Measurements from ENCODE around the gene OGFOD3.

OGFOD3 gene

DNA sequence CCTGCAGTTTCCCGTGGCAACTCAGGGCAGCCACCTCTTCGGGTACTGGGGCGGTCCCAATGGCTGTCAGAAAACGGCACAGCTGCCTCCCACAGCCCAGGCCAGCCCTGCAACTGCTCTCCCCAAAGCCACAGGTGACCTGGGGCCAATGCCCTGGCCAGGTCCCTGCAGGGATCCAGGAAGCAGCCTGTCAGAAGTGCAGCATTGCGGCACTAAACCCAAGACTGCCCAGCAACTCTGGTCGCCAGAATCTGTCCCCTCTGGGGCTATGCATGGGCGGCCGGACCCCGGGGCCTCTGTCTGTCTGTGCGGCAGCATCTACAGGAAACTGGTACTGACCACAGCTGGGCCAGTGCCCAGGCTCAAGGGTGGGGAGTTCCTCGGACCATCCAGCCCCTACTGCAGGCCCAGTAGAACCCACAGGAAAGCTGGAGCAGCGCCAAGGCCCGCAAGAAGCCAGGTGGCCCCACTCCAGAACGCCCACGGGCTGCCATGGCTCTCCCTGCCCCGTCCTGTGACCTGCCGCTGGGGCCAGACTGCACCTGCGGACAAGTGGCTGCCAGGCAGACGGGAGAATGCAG is 26.6 kb upstream of the OGFOD3 start:
- no peak overlapping the region for H3K4me3 ChIP-seq (ENCODE audit: low read length)
- no peak overlapping the region for H3K9ac ChIP-seq (ENCODE audit: low read depth, low read length)
- H3K4me1 ChIP-seq (ENCODE audit: insufficient read depth, low read length) = peaks cover 2% of the 10 kb centered on the region
- peaks cover 27% of the 10 kb centered on the region for H3K36me3 ChIP-seq (ENCODE audit: insufficient read depth, low read depth, low read length)
- no peaks in the 10 kb centered on the region for H3K9me3 ChIP-seq (ENCODE audit: insufficient read depth, low read depth, low read length)
- H3K27ac ChIP-seq (ENCODE audit: low read length) = no peak overlapping the region
- no peaks in the 10 kb centered on the region for H3K27me3 ChIP-seq (ENCODE audit: insufficient read depth, low read length)

DNA sequence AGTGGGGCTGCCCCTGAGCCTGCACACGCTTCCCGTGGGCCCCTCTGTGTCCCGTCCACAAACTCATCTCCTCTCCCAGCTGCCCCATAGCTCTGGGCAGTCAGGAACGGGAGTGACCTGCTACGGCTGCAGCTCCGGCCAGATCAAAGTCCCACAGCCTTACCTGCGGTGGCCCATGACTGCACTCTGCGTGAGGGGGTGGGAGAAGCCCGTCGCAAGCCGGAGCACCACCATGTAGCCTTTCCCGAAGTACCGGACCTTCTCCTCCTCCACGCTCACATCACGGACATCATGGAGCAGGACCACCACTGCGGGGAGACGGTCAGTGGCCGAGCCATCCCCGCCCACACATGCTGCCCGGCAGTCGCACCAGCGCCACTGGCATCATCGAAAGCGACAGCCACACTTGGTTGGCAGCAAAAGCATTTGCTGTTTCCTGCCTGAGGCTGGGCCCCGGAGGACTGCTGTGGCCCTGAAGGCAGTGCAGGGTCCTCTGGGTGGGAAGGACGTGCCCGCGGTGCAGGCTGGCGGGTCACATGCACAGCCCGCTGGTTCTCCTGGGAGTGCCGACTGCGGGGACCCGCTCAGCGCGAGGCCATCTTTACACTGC is 26.0 kb upstream of the OGFOD3 start:
- no peaks in the 10 kb centered on the region for H3K9me3 ChIP-seq (ENCODE audit: insufficient read depth, low read depth, low read length)
- no peak overlapping the region for H3K9ac ChIP-seq (ENCODE audit: low read depth, low read length)
- H3K27ac ChIP-seq (ENCODE audit: low read length) = no peak overlapping the region
- H3K4me3 ChIP-seq (ENCODE audit: low read length) = no peak overlapping the region
- H3K36me3 ChIP-seq (ENCODE audit: insufficient read depth, low read depth, low read length) = peaks cover 27% of the 10 kb centered on the region
- peaks cover 2% of the 10 kb centered on the region; the same call in 1 of the 2 replicates for H3K4me1 ChIP-seq (ENCODE audit: insufficient read depth, low read length)
- H3K27me3 ChIP-seq (ENCODE audit: insufficient read depth, low read length) = no peaks in the 10 kb centered on the region

DNA sequence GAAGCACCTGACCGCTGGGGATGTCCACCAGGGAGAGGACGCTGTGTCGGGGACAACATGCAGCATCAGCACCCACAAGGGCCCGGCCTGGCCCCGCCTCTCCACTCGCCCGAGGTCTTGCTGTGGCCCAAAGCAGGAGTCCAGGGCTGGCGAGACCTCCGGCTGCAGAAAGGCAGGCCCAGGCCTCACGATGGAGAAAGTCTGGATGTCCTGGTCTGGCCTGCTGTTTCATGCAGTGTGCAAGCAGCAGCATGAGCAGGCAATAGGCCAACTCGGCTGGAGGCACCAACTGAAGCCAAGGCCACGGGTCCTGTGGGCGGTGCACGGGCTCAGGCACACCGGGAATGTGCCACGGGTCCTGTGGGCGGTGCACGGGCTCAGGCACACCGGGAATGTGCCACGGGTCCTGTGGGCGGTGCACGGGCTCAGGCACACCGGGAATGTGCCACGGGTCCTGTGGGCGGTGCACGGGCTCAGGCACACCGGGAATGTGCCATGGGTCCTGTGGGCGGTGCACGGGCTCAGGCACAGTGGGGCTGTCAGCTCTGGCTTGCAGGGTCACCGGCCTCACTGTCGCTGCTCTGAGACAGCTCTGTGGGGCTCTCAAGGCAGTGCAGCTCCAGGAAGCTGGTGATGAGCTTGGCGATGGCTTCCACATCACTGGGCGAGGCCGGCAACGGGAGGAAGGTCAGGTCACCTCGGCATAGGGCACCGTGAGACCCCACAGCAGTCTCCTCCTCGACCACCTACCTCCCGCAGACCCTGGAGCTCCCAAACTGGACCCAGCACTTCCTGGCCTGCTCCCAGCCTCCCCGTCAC is 25.3 kb upstream of the OGFOD3 start:
- H3K9ac ChIP-seq (ENCODE audit: low read depth, low read length) = no peak overlapping the region
- H3K4me1 ChIP-seq (ENCODE audit: insufficient read depth, low read length) = peaks cover 2% of the 10 kb centered on the region; the same call in 1 of the 2 replicates
- no peak overlapping the region for H3K4me3 ChIP-seq (ENCODE audit: low read length)
- H3K27me3 ChIP-seq (ENCODE audit: insufficient read depth, low read length) = no peaks in the 10 kb centered on the region
- H3K36me3 ChIP-seq (ENCODE audit: insufficient read depth, low read depth, low read length) = peaks cover 27% of the 10 kb centered on the region
- no peaks in the 10 kb centered on the region for H3K9me3 ChIP-seq (ENCODE audit: insufficient read depth, low read depth, low read length)
- H3K27ac ChIP-seq (ENCODE audit: low read length) = no peak overlapping the region

DNA sequence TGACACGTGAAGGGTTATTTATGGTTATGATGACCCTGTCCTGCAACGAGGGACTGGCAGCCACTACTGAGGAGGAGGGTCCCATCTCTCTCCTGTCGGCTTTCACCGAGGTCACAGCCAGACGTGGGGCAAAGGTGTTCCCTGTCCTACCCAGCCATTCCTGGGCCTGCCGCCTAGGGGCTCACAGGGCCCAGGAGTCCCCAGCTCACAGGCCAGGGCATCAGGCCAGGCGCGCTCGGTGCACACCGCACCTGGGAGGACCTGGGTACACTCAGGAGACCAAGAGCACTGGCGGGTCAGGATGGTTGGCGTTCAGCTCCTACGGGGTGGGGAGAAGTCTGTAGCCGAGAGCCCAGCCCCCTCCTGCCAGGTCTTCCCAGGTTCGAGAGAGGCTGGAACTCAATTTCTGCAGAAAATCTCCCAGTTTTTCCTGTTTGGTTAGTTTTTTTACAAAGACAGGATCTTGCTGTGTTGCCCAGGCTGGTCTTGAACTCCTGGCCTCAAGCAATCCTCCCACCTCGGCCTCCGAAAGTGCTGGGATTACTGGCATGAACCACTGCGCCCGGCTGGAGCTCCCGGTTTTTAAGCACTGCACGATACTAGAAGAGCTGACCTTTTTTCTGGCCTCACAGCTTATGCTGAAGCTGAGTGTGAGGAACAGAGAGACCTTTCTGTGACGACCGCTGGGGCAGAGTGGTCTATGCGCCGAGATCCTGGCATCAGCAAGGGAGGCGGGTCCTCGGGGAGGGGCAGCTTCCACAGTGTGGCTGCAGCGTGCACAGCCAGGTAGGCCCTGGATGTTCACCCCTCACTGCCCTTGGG is 24.5 kb upstream of the OGFOD3 start:
- H3K36me3 ChIP-seq (ENCODE audit: insufficient read depth, low read depth, low read length) = peaks cover 24% of the 10 kb centered on the region
- H3K27ac ChIP-seq (ENCODE audit: low read length) = no peak overlapping the region

DNA sequence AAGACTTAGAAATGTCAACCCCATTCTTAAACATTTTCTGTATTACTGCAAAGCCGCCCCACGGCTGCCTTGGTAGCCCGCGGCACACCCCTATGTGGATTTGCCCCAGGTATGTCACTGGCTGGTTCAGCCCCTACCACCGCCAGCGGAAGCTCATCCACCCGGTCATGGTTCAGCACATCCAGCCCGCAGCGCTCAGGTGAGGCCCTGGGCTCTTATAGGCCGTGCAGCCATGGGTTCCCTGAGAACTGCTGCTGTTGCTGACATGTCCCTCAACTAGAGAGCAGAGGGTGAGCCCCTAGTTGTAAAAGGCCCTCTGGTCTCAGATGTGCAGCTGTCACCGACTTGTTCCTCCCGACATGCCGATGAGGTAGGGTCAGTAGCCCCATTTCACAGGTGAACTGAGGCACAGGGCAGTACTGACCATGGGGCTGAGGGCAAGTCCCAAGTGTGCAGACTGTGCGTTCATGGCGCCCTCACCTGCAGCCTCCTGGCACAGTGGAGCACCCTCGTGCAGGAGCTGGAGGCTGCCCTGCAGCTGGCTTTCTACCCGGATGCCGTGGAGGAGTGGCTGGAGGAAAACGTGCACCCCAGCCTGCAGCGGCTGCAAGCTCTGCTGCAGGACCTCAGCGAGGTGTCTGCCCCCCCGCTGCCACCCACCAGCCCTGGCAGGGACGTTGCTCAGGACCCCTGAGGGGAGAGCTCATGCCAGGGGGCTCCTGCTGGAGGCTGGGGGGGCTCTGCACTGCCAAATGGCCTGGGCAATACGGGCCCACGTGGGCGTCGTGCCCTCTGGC is 23.5 kb upstream of the OGFOD3 start:
- no peak overlapping the region for H3K27ac ChIP-seq (ENCODE audit: low read length)
- no peaks in the 10 kb centered on the region for H3K9me3 ChIP-seq (ENCODE audit: insufficient read depth, low read depth, low read length)
- H3K36me3 ChIP-seq (ENCODE audit: insufficient read depth, low read depth, low read length) = peaks cover 20% of the 10 kb centered on the region
- peaks cover 2% of the 10 kb centered on the region; the same call in 1 of the 2 replicates for H3K4me1 ChIP-seq (ENCODE audit: insufficient read depth, low read length)
- no peaks in the 10 kb centered on the region for H3K27me3 ChIP-seq (ENCODE audit: insufficient read depth, low read length)
- H3K4me3 ChIP-seq (ENCODE audit: low read length) = no peak overlapping the region
- no peak overlapping the region for H3K9ac ChIP-seq (ENCODE audit: low read depth, low read length)

More for the DNA sequence above, 24.5 kb upstream of the OGFOD3 start:
- Histone ChIP-seq H3K9ac (ENCODE audit: low read depth, low read length) (no peak overlapping the region), H3K27me3 (ENCODE audit: insufficient read depth, low read length) (no peaks in the 10 kb centered on the region), H3K4me1 (ENCODE audit: insufficient read depth, low read length) (peaks cover 2% of the 10 kb centered on the region; the same call in 1 of the 2 replicates), H3K9me3 (ENCODE audit: insufficient read depth, low read depth, low read length) (no peaks in the 10 kb centered on the region), H3K4me3 (ENCODE audit: low read length) (no peak overlapping the region)

DNA sequence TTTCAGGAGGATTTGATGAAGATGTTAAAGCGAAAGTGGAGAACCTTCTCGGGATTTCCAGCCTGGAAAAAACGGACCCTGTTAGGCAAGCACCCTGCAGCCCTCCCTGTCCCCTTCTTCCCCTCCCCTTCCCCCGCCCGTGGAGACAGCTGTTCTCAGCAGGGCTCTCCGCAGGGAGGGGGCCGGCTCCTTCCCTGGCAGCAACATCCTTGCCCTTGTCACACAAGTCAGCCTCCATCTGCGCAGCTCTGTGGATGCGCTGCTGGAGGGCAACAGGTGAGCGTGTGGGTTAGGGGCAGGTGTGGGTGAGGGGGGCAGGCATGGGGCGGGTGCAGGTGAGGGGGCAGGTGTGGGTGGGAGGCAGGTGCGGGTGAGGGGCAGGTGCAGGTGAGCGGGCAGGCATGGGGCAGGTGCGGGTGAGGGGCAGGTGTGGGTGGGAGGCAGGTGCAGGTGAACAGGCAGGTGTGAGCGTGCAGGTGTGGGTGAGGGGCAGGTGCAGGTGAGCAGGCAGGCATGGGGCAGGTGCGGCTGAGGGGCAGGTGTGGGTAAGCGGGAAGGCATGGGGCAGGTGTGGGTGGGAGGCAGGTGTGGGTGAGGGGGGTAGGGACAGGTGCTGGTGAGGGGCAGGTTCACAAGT is 22.7 kb upstream of the OGFOD3 start:
- Histone ChIP-seq H3K27ac (ENCODE audit: low read length) (no peak overlapping the region), H3K27me3 (ENCODE audit: insufficient read depth, low read length) (no peaks in the 10 kb centered on the region), H3K9ac (ENCODE audit: low read depth, low read length) (no peak overlapping the region), H3K36me3 (ENCODE audit: insufficient read depth, low read depth, low read length) (peaks cover 20% of the 10 kb centered on the region), H3K4me3 (ENCODE audit: low read length) (no peak overlapping the region), H3K9me3 (ENCODE audit: insufficient read depth, low read depth, low read length) (no peaks in the 10 kb centered on the region), H3K4me1 (ENCODE audit: insufficient read depth, low read length) (peaks cover 2% of the 10 kb centered on the region; the same call in 1 of the 2 replicates)

DNA sequence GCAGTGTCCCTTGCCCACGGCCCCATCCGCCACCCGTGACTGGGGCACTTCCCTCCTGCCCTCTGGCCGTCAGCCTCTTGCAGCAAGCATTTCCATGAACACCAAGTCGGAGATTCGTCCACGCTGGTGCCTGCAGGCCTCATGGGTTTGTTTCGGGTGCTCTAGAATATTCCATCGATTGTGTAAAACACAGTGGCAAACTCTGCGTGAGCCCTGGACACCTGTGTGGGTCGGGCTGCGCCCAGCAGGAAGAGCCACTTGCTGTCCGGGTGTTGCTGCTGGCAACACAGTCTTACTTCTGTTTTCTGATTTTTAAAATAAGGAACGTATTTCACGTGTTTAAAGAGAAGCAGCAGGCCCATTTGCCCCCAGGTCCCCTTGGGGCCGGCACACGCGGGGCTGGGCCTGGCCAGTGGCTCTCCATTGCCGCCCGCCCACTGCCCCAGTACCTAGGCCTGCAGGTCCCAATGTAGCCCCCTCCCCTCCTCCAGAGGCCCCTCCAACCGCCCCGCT is 22.1 kb upstream of the OGFOD3 start:
- Histone ChIP-seq H3K4me1 (ENCODE audit: insufficient read depth, low read length) (peaks cover 2% of the 10 kb centered on the region; the same call in 1 of the 2 replicates), H3K9me3 (ENCODE audit: insufficient read depth, low read depth, low read length) (no peaks in the 10 kb centered on the region), H3K9ac (ENCODE audit: low read depth, low read length) (0 out of 2 replicates have a peak overlapping the region, but pooled peaks have one; percentile 21), H3K36me3 (ENCODE audit: insufficient read depth, low read depth, low read length) (peaks cover 17% of the 10 kb centered on the region), H3K27me3 (ENCODE audit: insufficient read depth, low read length) (no peaks in the 10 kb centered on the region), H3K27ac (ENCODE audit: low read length) (no peak overlapping the region), H3K4me3 (ENCODE audit: low read length) (no peak overlapping the region)

DNA sequence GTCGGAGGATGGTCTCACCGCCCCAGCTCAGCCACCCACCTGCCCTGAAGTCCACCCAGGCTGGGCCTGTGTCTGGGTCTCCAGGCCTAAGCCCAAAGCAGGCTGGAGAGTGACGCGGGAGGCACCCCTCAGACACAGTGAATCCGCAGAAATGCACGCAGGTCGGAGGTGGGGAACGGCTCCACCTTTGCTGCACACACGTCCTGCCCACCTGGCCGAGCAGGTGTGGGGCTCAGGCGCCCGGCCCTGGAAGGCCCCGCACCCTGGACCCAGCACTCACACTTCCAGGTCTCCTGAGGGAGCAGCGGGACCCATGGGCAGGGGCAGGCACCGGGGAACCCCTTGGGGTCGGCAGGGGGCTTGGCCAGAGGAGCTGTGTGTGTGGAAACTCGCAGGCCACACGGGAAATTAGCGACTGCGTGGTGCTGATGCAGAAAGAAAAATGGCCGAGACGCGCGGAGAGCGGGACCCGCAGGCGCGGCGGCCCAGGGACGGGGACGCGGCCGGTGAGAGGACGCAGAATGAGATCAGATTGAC is 21.5 kb upstream of the OGFOD3 start:
- Histone ChIP-seq H3K36me3 (ENCODE audit: insufficient read depth, low read depth, low read length) (peaks cover 16% of the 10 kb centered on the region), H3K27ac (ENCODE audit: low read length) (no peak overlapping the region), H3K4me3 (ENCODE audit: low read length) (no peak overlapping the region), H3K9ac (ENCODE audit: low read depth, low read length) (no peak overlapping the region), H3K27me3 (ENCODE audit: insufficient read depth, low read length) (no peaks in the 10 kb centered on the region), H3K9me3 (ENCODE audit: insufficient read depth, low read depth, low read length) (no peaks in the 10 kb centered on the region), H3K4me1 (ENCODE audit: insufficient read depth, low read length) (peaks cover 2% of the 10 kb centered on the region; the same call in 1 of the 2 replicates)

DNA sequence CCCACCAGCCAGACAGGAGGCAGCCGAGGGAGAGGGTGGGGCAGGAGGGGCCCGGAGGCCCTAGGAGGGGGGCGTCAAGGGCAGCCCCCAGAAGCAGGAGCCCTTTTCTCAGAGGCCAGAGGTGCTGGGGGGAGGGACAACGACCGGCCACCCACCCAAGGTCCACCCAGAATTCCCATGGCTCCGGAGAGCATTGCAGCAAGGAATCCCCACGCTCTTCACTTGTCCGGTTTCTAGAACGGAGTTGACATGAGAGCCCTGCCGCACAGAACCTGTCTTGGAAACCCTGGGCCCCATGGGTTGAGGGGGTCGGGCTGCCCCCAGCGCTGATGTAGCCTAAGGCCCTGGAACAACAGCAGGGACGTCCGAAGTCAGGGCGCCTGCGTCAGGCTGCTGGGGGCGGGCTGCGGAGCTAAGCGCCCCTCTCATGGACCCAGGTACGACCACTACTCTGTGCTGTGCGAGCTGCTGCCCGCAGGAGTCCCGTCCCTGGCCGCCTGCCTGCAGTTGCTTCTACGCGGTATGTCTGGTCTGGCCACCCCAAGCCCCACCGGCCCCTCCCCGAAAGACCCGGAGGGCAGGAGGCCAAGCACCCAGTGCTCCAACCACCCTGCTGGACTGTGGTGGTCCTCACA is 20.9 kb upstream of the OGFOD3 start:
- Histone ChIP-seq H3K9me3 (ENCODE audit: insufficient read depth, low read depth, low read length) (no peaks in the 10 kb centered on the region), H3K27ac (ENCODE audit: low read length) (no peak overlapping the region), H3K4me3 (ENCODE audit: low read length) (no peak overlapping the region), H3K4me1 (ENCODE audit: insufficient read depth, low read length) (peaks cover 2% of the 10 kb centered on the region; the same call in 1 of the 2 replicates), H3K9ac (ENCODE audit: low read depth, low read length) (no peak overlapping the region), H3K27me3 (ENCODE audit: insufficient read depth, low read length) (no peaks in the 10 kb centered on the region), H3K36me3 (ENCODE audit: insufficient read depth, low read depth, low read length) (peaks cover 13% of the 10 kb centered on the region)
